ENCODE measurements around the gene UPF3B. TPM values are rescaled to one million over a fixed set of nuclear protein-coding genes. Genes with fewer than 3 reads are reported as not detected.
"Not testable (repeated sequence)": the region's sequence is repeated elsewhere in the genome, so short reads cannot be mapped to it uniquely, and the experiment has no call there.

Gene UPF3B
- total RNA-seq, 1 donor from 2014 or later: 4.6 TPM

GRCh38 chrX:119824221-119824620, 28.5 kb downstream of the UPF3B start:
- not testable (repeated sequence) for DNase-seq

- not testable (repeated sequence) for DNase-seq
Observed at GRCh38 chrX:119821703-119822102, 31.1 kb downstream of the UPF3B start.

GRCh38 chrX:119817130-119817690, 35.6 kb downstream of the UPF3B start:
- DNase-seq: no peak

GRCh38 chrX:119816300-119816699, 36.5 kb downstream of the UPF3B start:
- no peak for DNase-seq

GRCh38 chrX:119809185-119809666, 43.5 kb downstream of the UPF3B start:
- no peak for DNase-seq

GRCh38 chrX:119808461-119808860, 44.3 kb downstream of the UPF3B start:
- not testable (repeated sequence) for DNase-seq

GRCh38 chrX:119802546-119802945, 50.2 kb downstream of the UPF3B start:
- DNase-seq: no peak

GRCh38 chrX:119801253-119802221, 51.2 kb downstream of the UPF3B start:
- DNase-seq: no peak

- DNase-seq: peak; percentile 77
Observed at GRCh38 chrX:119791437-119792231, 61.1 kb downstream of the UPF3B start, which contains the start of gene RPL39. RPL39 (minus strand) TSS chrX:119791630; CDS start chrX:119791576, 54 bp downstream.

- DNase-seq: peak; percentile 5
Observed at GRCh38 chrX:119790977-119791436, 61.8 kb downstream of the UPF3B start.

GRCh38 chrX:119784747-119785446, 67.9 kb downstream of the UPF3B start:
- no peak for DNase-seq

Small RNA genes within 50 kb of the gene (small RNA-seq; reads per million reads assigned to genes)
- gene SNORA69 (ENCODE audit: low replicate concordance): not detected

Other genes starting within 250 kb of the UPF3B start
- gene NKRF, start 246.5 kb downstream of the UPF3B start, total RNA-seq: 8.1 TPM
- 17.2 TPM for gene SEPTIN6, start 159.8 kb downstream of the UPF3B start, total RNA-seq
- 0.79 TPM for gene SOWAHD, start 94.4 kb downstream of the UPF3B start, total RNA-seq
- gene RPL39, start 61.3 kb downstream of the UPF3B start, total RNA-seq: 2,477 TPM
- gene RNF113A, start 18.8 kb upstream of the UPF3B start, total RNA-seq: 9.0 TPM
- 51.3 TPM for gene NDUFA1, start 18.9 kb upstream of the UPF3B start, total RNA-seq
- not detected for gene AKAP14, start 42.9 kb upstream of the UPF3B start, total RNA-seq
- 6.6 TPM for gene NKAP, start 90.8 kb upstream of the UPF3B start, total RNA-seq
- not detected for gene RHOXF2B, start 224.7 kb upstream of the UPF3B start, total RNA-seq

All from skin of body (tissue), 3 donors.